Measurements from ENCODE around the gene CRYBB3. TPM values are rescaled to one million over a fixed set of nuclear protein-coding genes. Genes with fewer than 3 reads are reported as not detected.

The CRYBB3 gene
- total RNA-seq, 1 donor from 2014 or later = not detected

GRCh38 chr22:25160120-25160996, 39.3 kb upstream of the CRYBB3 start:
- intact Hi-C loops (cut with micrococcal nuclease) = no loop called here

DNA sequence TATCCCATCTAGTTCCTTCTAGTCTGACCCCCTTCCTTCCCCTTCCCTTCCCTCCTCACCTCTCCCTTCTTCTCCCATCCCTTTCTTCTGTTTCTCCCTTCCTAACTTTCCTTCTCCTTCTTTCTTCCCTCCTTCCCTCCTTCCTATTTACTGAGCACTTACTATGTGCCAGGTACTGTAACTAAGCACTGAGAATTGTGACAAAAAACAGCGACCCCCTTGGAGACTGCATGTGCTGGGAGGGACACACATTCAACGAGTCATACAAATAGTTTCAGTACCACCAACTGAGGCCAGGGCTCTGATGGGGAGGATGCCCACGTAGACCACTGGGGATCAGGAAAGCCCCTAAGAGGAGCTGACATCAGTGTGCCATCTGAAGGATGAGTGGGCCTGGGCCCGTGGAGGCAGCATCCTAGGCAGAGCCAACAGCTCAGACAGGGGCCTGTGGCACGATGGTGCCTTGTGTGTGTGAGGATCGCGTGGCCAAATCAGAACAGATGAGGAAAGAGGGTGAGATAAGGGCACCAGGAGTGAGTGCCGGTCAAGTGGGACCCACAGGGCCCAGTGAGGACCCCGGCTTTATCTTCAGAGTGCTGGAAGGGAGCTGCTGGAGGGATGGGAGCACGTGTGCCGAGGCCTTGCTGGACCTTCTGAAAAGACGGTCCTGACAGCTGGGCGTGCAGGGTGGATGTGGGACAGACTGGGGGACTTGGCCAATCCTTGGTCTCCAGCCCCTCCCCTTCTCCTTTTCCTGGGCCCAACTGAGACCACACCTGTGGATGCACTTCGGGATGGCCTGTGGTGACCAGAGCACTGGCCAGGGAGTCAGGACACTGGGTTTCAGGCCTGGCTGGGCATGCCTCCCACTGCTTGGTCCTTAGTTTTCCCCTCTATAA, 38.4 kb upstream of the CRYBB3 start:
- DNase-seq = no peak
- TF ChIP-seq, protein P1, sequence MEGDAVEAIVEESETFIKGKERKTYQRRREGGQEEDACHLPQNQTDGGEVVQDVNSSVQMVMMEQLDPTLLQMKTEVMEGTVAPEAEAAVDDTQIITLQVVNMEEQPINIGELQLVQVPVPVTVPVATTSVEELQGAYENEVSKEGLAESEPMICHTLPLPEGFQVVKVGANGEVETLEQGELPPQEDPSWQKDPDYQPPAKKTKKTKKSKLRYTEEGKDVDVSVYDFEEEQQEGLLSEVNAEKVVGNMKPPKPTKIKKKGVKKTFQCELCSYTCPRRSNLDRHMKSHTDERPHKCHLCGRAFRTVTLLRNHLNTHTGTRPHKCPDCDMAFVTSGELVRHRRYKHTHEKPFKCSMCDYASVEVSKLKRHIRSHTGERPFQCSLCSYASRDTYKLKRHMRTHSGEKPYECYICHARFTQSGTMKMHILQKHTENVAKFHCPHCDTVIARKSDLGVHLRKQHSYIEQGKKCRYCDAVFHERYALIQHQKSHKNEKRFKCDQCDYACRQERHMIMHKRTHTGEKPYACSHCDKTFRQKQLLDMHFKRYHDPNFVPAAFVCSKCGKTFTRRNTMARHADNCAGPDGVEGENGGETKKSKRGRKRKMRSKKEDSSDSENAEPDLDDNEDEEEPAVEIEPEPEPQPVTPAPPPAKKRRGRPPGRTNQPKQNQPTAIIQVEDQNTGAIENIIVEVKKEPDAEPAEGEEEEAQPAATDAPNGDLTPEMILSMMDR (IDR thresholded peaks at IDR 0.05; ENCODE audit: borderline replicate concordance) = no peak
- Histone ChIP-seq H3K4me1 (peaks cover 34% of the 10 kb centered on the region), H3K27ac (replicated peaks) (no peak overlapping the region), H3K36me3 (no peaks in the 10 kb centered on the region), H3K9me3 (replicated peaks) (no peaks in the 10 kb centered on the region), H3K27me3 (ENCODE audit: low read depth) (no peaks in the 10 kb centered on the region), H3K4me3 (no peak overlapping the region)
- intact Hi-C loops (cut with micrococcal nuclease) = no loop called here

More at GRCh38 chr22:25160120-25160996, 39.3 kb upstream of the CRYBB3 start:
- Histone ChIP-seq H3K4me3 (no peak overlapping the region), H3K27me3 (ENCODE audit: low read depth) (no peaks in the 10 kb centered on the region), H3K27ac (replicated peaks) (no peak overlapping the region), H3K36me3 (no peaks in the 10 kb centered on the region), H3K4me1 (peaks cover 38% of the 10 kb centered on the region), H3K9me3 (replicated peaks) (no peaks in the 10 kb centered on the region)
- TF ChIP-seq, protein P1 (IDR thresholded peaks at IDR 0.05; ENCODE audit: borderline replicate concordance) = no peak
- no peak for DNase-seq

- Histone ChIP-seq H3K4me1 (peaks cover 26% of the 10 kb centered on the region), H3K27me3 (ENCODE audit: low read depth) (no peaks in the 10 kb centered on the region), H3K36me3 (no peaks in the 10 kb centered on the region), H3K4me3 (no peak overlapping the region), H3K27ac (replicated peaks) (no peak overlapping the region), H3K9me3 (replicated peaks) (no peaks in the 10 kb centered on the region)
- DNase-seq = no peak
- intact Hi-C loops (cut with micrococcal nuclease) = no loop called here
- TF ChIP-seq, protein P1 (IDR thresholded peaks at IDR 0.05; ENCODE audit: borderline replicate concordance) = no peak
Measured at GRCh38 chr22:25161916-25162530, 37.6 kb upstream of the CRYBB3 start.

DNA sequence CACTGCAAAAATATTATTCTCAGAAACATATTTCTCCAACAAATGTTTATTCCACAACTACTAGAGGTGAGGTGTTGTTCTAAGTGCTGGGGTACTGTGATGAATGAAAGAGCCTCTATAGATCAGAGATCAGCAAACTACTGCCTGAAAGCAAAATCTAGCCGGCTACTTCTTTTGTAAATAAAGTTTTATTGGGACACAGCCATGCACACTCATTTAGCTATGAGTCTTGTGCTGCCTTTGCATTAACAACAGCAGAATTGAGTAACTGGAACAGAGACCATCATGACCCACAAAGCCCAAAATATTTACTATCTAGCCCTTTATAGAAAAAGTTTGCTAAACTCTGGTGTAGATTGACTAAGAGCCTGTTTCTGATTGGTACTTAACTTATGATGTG, 37.1 kb upstream of the CRYBB3 start:
- H3K4me1 ChIP-seq = peaks cover 21% of the 10 kb centered on the region
- H3K27me3 ChIP-seq (ENCODE audit: low read depth) = no peaks in the 10 kb centered on the region
- H3K36me3 ChIP-seq = no peaks in the 10 kb centered on the region
- no peak overlapping the region for H3K4me3 ChIP-seq
- DNase-seq = no peak
- TF ChIP-seq, protein P1 (IDR thresholded peaks at IDR 0.05; ENCODE audit: borderline replicate concordance) = no peak
- intact Hi-C loops (cut with micrococcal nuclease) = no loop called here
- H3K9me3 ChIP-seq (replicated peaks) = no peaks in the 10 kb centered on the region
- H3K27ac ChIP-seq (replicated peaks) = no peak overlapping the region

GRCh38 chr22:25165785-25166184, 33.9 kb upstream of the CRYBB3 start:
- Histone ChIP-seq H3K27ac (replicated peaks) (no peak overlapping the region), H3K36me3 (no peaks in the 10 kb centered on the region), H3K27me3 (ENCODE audit: low read depth) (no peaks in the 10 kb centered on the region), H3K4me3 (no peak overlapping the region), H3K4me1 (peaks cover 8% of the 10 kb centered on the region), H3K9me3 (replicated peaks) (no peaks in the 10 kb centered on the region)
- TF ChIP-seq, protein P1 (IDR thresholded peaks at IDR 0.05; ENCODE audit: borderline replicate concordance) = no peak
- intact Hi-C loops (cut with micrococcal nuclease) = no loop called here
- no peak for DNase-seq
